ENCODE results near the gene KCTD16.

GRCh38 chr5:144267961-144268513 is 97.4 kb downstream of the KCTD16 start:
- TF ChIP-seq, protein P1, sequence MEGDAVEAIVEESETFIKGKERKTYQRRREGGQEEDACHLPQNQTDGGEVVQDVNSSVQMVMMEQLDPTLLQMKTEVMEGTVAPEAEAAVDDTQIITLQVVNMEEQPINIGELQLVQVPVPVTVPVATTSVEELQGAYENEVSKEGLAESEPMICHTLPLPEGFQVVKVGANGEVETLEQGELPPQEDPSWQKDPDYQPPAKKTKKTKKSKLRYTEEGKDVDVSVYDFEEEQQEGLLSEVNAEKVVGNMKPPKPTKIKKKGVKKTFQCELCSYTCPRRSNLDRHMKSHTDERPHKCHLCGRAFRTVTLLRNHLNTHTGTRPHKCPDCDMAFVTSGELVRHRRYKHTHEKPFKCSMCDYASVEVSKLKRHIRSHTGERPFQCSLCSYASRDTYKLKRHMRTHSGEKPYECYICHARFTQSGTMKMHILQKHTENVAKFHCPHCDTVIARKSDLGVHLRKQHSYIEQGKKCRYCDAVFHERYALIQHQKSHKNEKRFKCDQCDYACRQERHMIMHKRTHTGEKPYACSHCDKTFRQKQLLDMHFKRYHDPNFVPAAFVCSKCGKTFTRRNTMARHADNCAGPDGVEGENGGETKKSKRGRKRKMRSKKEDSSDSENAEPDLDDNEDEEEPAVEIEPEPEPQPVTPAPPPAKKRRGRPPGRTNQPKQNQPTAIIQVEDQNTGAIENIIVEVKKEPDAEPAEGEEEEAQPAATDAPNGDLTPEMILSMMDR (IDR thresholded peaks at IDR 0.05): no peak
- TF ChIP-seq POLR2A (IDR thresholded peaks at IDR 0.05): no peak
